ENCODE results near the gene FAM78B. TPM values are rescaled to one million over a fixed set of nuclear protein-coding genes. Genes with fewer than 3 reads are reported as not detected.

Gene FAM78B
- total and polyA plus RNA-seq, 2 of the 8 experiments (the other 6 are each of a cell fraction or from before 2014, with no cell fraction given) = 2.3 to 3.6 TPM

DNA sequence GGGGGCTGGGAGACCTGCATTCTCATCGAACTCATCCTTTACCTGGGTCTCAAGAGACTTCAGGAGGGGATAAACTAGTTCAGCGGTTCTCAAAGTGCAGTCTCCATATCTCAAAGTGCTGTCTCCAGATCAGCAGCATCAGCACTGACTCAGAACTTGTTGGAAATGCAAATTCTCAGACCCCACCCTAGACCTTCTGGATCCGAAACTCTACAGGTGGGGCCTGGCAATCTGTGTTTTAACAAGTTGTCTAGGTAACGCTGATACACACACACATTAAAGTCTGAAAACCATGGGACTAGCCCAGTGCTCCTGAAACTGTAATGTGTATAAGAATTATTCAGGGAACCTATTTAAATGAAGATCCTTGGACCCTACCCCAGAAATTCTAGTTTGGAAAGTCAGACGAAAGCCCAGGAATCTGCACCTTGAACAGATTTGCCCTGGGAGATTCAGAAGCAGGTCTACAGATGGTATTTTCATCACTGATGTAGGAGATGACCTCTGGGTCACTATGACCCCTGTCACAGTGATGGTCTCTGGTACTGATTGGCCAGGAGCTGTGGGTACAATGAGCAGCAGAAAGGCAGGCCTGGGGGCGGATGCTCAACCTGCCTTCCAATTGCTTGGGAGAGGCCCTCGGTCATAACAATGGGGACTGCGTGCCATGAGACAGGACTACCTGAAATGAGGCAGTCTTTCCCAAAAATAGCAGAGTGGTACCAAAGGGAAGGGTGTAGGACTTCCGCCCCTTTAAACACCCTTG, 127.2 kb downstream of the FAM78B start:
- Histone ChIP-seq H4K8ac (ENCODE audit: extremely low read depth, insufficient read depth, low read length) (no peak overlapping the region), H3K4ac (replicated peaks; ENCODE audit: insufficient read length, low read depth, low read length) (no peak overlapping the region), H3K79me2 (ENCODE audit: control insufficient read depth in 1 of 2, insufficient read depth in 2 of 2, low read length in 2 of 2) (no peaks in the 10 kb centered on the region), H4K20me1 (replicated peaks in 1 of 2; ENCODE audit: control insufficient read depth in 1 of 2, insufficient read depth in 2 of 2, low read length in 2 of 2) (no peaks in the 10 kb centered on the region), H3K4me2 (ENCODE audit: insufficient read depth in 1 of 2, low read depth in 2 of 2, low read length in 2 of 2) (no peak overlapping the region), H2BK20ac (ENCODE audit: low read length) (no peak overlapping the region), H2BK120ac (replicated peaks; ENCODE audit: low read depth, low read length) (no peak overlapping the region), H2BK5ac (ENCODE audit: low read depth, low read length) (no peak overlapping the region), H3K36me3 (ENCODE audit: control insufficient read depth in 2 of 4, insufficient read depth in 4 of 4, low read length in 3 of 4) (no peaks in the 10 kb centered on the region), H3K23me2 (ENCODE audit: low read depth, low read length) (no peaks in the 10 kb centered on the region; the same call in 1 of the 2 replicates), H3K27me3 (replicated peaks in 1 of 4; ENCODE audit: control insufficient read depth in 3 of 4, extremely low read depth in 1 of 4, insufficient read depth in 3 of 4, low read length in 3 of 4) (no peaks in the 10 kb centered on the region), H3K4me3 (ENCODE audit: extremely low read depth in 1 of 4, insufficient read depth in 2 of 4, low read depth in 3 of 4, low read length in 4 of 4) (no peak overlapping the region), H2BK15ac (ENCODE audit: low read length) (no peak overlapping the region), H3K23ac (ENCODE audit: insufficient read length) (no peak overlapping the region), H3K9me3 (ENCODE audit: insufficient read depth in 2 of 2, low read depth in 1 of 2, low read length in 1 of 2) (no peaks in the 10 kb centered on the region), H4K91ac (replicated peaks; ENCODE audit: insufficient read length, low read length) (no peak overlapping the region), H3K27ac (ENCODE audit: low read depth, low read length) (no peak overlapping the region), H3K56ac (replicated peaks; ENCODE audit: insufficient read length, low read depth, low read length) (no peak overlapping the region), H3K18ac (ENCODE audit: extremely low read depth, low read length) (no peak overlapping the region), H2BK12ac (ENCODE audit: low read depth, low read length) (no peak overlapping the region), H4K5ac (ENCODE audit: insufficient read length, low read depth, low read length) (no peak overlapping the region), H3K4me1 (replicated peaks in 1 of 4; ENCODE audit: control insufficient read depth in 3 of 4, insufficient read depth in 4 of 4, low read length in 3 of 4) (peaks cover 0 to 8% (median 5%) of the 10 kb centered on the region in 4 experiments; a peak in 4 of 7 replicates), H3K79me1 (ENCODE audit: low read depth, low read length) (no peaks in the 10 kb centered on the region), H2AK5ac (ENCODE audit: low read depth, low read length) (no peak overlapping the region), H3K14ac (ENCODE audit: insufficient read length) (no peak overlapping the region), H2AFZ (ENCODE audit: low read length) (no peak overlapping the region), H3K9ac (replicated peaks in 1 of 4; ENCODE audit: extremely low read depth in 1 of 4, low read depth in 3 of 4, low read length in 3 of 4) (no peak overlapping the region)
- WGBS, 2 experiments (ENCODE audit: extremely low coverage in 1 of 2, insufficient coverage in 1 of 2, insufficient read length in 1 of 2, insufficient replicate concordance in 2 of 2, low coverage in 1 of 2, low lambda C conversion rate in 2 of 2, missing lambda C conversion rate in 1 of 2) = 93% methylated on average over 9 of the region's 9 CpGs; no CpG with 5 or more reads in 1 of the 2 experiments
- no peak for TF ChIP-seq ZNF274 (IDR thresholded peaks at IDR 0.05; ENCODE audit: borderline replicate concordance, extremely low read depth, low read length)
- TF ChIP-seq EZH2 (IDR thresholded peaks at IDR 0.05; ENCODE audit: low read depth, low read length, severe bottlenecking) = no peak
- no peak for TF ChIP-seq TAF1 (IDR thresholded peaks at IDR 0.05; ENCODE audit: low read depth, low read length)
- TF ChIP-seq ASH2L (IDR thresholded peaks at IDR 0.05; ENCODE audit: low read length) = no peak
- no peak for TF ChIP-seq TEAD4 (IDR thresholded peaks at IDR 0.05; ENCODE audit: low read depth, low read length)
- TF ChIP-seq CBX5 (IDR thresholded peaks at IDR 0.05; ENCODE audit: low read depth, low read length) = no peak
- TF ChIP-seq GABPA (IDR thresholded peaks at IDR 0.05; ENCODE audit: borderline replicate concordance, insufficient read depth, low read length) = no peak
- no peak for TF ChIP-seq HDAC2 (IDR thresholded peaks at IDR 0.05; ENCODE audit: borderline replicate concordance in 1 of 2, low read depth in 2 of 2, low read length in 2 of 2)
- no peak for TF ChIP-seq SIX5 (IDR thresholded peaks at IDR 0.05; ENCODE audit: low read depth, low read length)
- TF ChIP-seq, protein P1, sequence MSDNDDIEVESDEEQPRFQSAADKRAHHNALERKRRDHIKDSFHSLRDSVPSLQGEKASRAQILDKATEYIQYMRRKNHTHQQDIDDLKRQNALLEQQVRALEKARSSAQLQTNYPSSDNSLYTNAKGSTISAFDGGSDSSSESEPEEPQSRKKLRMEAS (IDR thresholded peaks at IDR 0.05) = no peak
- DNase-seq (ENCODE audit: low read depth in 1 of 2, low spot score in 2 of 2) (no peak), FAIRE-seq (no peak)
- ChIA-PET CTCF (ENCODE audit: partially characterized antibody) (interaction anchor here (1.4 to 1.6 kb wide), 3 partner anchors 10 to 394 kb away, joined by 4 to 9 read pairs (median 4); no protein-coding TSS in a partner anchor), POLR2A (ENCODE audit: partially characterized antibody) (no interaction called here)
